ENCODE measurements around the gene DMRT2. TPM values are rescaled to one million over a fixed set of nuclear protein-coding genes. Genes with fewer than 3 reads are reported as not detected.

The DMRT2 gene
- total RNA-seq, 1 donor from 2014 or later: 0.17 TPM

GRCh38 chr9:1034271-1034670 lies 15.9 kb upstream of the DMRT2 start:
- peaks cover 11% of the 10 kb centered on the region for H3K27me3 ChIP-seq (ENCODE audit: control insufficient read depth, insufficient read depth, low read length)
- no peak for DNase-seq (ENCODE audit: low read depth)
- H3K4me3 ChIP-seq (ENCODE audit: low read depth, low read length): no peak overlapping the region
- TF ChIP-seq, protein P1, sequence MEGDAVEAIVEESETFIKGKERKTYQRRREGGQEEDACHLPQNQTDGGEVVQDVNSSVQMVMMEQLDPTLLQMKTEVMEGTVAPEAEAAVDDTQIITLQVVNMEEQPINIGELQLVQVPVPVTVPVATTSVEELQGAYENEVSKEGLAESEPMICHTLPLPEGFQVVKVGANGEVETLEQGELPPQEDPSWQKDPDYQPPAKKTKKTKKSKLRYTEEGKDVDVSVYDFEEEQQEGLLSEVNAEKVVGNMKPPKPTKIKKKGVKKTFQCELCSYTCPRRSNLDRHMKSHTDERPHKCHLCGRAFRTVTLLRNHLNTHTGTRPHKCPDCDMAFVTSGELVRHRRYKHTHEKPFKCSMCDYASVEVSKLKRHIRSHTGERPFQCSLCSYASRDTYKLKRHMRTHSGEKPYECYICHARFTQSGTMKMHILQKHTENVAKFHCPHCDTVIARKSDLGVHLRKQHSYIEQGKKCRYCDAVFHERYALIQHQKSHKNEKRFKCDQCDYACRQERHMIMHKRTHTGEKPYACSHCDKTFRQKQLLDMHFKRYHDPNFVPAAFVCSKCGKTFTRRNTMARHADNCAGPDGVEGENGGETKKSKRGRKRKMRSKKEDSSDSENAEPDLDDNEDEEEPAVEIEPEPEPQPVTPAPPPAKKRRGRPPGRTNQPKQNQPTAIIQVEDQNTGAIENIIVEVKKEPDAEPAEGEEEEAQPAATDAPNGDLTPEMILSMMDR (IDR thresholded peaks at IDR 0.05; ENCODE audit: insufficient read depth, low read length, poor library complexity, severe bottlenecking): no peak
- no peaks in the 10 kb centered on the region for H3K36me3 ChIP-seq (ENCODE audit: control insufficient read depth, insufficient read depth, low read length)

DNA sequence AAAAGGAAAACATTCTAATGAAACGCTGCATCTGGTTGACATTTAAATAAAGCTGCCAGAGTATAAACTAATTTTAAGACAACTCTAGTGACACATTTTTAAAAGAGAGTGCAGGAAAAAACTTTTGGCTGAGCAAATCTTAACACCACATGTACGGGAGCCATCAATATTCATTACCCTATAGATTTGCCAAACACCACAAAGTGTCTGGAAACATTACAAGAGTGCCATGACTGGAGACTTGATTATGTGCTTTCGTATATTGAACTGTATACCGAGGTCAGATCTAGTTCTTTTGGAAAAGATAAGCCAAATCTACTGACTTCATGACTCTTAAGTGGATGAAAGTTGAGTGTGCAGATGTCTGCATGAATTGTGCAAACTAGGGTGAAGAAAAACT lies 10.6 kb upstream of the DMRT2 start:
- no peak for DNase-seq (ENCODE audit: low read depth)
- H3K36me3 ChIP-seq (ENCODE audit: control insufficient read depth, insufficient read depth, low read length): no peaks in the 10 kb centered on the region
- no peak overlapping the region for H3K4me3 ChIP-seq (ENCODE audit: low read depth, low read length)
- H3K27me3 ChIP-seq (ENCODE audit: control insufficient read depth, insufficient read depth, low read length): peaks cover 45% of the 10 kb centered on the region
- TF ChIP-seq, protein P1 (IDR thresholded peaks at IDR 0.05; ENCODE audit: insufficient read depth, low read length, poor library complexity, severe bottlenecking): no peak

- Histone ChIP-seq H3K4me3 (ENCODE audit: low read depth, low read length) (peak overlapping the region; percentile 29), H3K36me3 (ENCODE audit: control insufficient read depth, insufficient read depth, low read length) (no peaks in the 10 kb centered on the region), H3K27me3 (ENCODE audit: control insufficient read depth, insufficient read depth, low read length) (peaks cover 69% of the 10 kb centered on the region)
- TF ChIP-seq, protein P1 (IDR thresholded peaks at IDR 0.05; ENCODE audit: insufficient read depth, low read length, poor library complexity, severe bottlenecking): peak; percentile 1
- no peak for DNase-seq (ENCODE audit: low read depth)
These were observed 7.7 kb upstream of the DMRT2 start for GRCh38 chr9:1042466-1042865.

DNA sequence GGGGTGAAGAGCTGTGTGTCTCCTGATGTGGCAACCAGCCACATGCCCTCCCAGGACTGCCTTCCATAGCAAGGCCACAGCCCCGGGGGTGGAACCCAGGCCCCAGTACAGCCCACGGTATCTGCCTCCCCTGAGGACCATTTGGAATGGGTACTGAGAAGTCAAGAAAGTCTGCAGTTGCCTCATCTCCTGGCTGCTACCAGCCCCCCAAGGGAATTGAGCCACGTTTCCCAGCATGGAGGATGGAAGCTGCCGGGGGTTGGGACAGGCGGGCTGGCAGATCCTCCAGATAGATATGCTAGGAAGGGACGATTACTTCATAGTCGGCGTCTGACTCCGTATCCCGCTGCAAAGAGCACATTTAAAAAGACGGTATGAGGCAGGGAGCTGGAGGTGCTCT lies 5.5 kb upstream of the DMRT2 start:
- TF ChIP-seq, protein P1 (IDR thresholded peaks at IDR 0.05; ENCODE audit: insufficient read depth, low read length, poor library complexity, severe bottlenecking): no peak
- Histone ChIP-seq H3K36me3 (ENCODE audit: control insufficient read depth, insufficient read depth, low read length) (no peaks in the 10 kb centered on the region), H3K4me3 (ENCODE audit: low read depth, low read length) (no peak overlapping the region), H3K27me3 (ENCODE audit: control insufficient read depth, insufficient read depth, low read length) (peaks cover 87% of the 10 kb centered on the region)
- DNase-seq (ENCODE audit: low read depth): no peak

DNA sequence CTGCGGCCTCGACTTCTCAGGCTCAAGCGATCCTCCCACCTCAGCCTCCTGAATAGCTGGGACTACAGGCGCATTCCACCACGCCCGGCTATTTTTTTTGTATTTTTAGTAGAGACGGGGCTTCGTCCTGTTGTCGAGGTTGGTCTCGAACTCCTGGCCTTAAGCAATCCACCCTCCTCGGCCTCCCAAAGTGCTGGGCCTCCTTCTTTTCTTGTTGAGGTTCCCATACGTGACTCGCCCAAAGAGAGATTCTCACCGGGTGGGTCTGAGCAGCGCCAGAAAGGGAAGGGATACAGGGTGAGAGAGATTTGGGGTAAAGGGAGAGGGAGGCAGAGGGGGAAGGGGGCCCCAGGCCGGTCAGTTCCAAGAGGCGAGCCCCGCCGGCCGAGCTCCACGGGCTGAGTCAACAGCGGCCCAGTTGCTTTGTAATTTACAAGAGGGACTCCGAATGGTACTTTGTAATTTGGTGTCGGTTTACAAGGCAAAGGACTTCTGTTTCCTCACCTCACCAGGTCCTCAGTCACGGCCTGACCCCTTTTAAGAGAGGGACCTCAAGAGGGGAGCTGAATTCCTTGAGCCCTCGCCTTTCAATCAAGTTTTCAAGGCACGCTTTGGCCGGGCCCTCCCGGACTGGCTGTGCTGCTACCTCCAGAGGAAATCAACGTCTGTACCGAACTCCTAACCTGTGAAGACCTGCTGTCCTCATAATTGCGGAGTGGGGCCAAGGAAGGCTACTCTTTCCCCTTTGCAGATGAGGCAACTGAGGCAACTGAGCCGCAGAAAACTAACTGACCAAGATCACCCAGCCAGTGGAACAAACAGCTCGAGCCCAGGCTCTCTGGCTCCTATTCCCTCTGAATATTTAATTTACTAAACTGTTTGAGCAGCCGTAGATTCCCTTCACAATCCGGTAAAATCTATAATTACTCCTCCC lies 3.3 kb upstream of the DMRT2 start:
- H3K27me3 ChIP-seq (ENCODE audit: control insufficient read depth, insufficient read depth, low read length): peaks cover 92% of the 10 kb centered on the region
- TF ChIP-seq, protein P1 (IDR thresholded peaks at IDR 0.05; ENCODE audit: insufficient read depth, low read length, poor library complexity, severe bottlenecking): no peak
- H3K36me3 ChIP-seq (ENCODE audit: control insufficient read depth, insufficient read depth, low read length): no peaks in the 10 kb centered on the region
- no peak for DNase-seq (ENCODE audit: low read depth)
- H3K4me3 ChIP-seq (ENCODE audit: low read depth, low read length): no peak overlapping the region

Data from kidney epithelial cell (primary cell).